Stimulated activated CD8-positive, alpha-beta memory T cell treated with anti-CD3 and anti-CD28 coated beads, Interleukin-7, amount 100 ng/mL, for 48 hours (primary cell): ENCODE data around the gene CEP170B.
"Not testable (repeated sequence)": the region's sequence is repeated elsewhere in the genome, so short reads cannot be mapped to it uniquely, and the experiment has no call there.

Experiments used
- DNase-seq, 2 donors: peaks; one replicate each; pipeline ENCODE4 v3.0.0-alpha.2; 2020; ENCODE audit warnings: low read depth in 1 of 2; ENCODE audit errors: extremely low read depth in 1 of 2

CEP170B gene

GRCh38 chr14:104877066-104877805, 12.2 kb downstream of the CEP170B start:
- no peak for DNase-seq

- DNase-seq = no peak
These were observed 12.9 kb downstream of the CEP170B start for GRCh38 chr14:104877806-104878550.

- no peak for DNase-seq
These were observed 13.5 kb downstream of the CEP170B start for GRCh38 chr14:104878582-104878981.

- DNase-seq = no peak
These were observed 14.3 kb downstream of the CEP170B start for GRCh38 chr14:104879201-104879982.

- DNase-seq = no peak
These were observed 15.0 kb downstream of the CEP170B start for GRCh38 chr14:104879983-104880565.

GRCh38 chr14:104880584-104881210, 15.6 kb downstream of the CEP170B start:
- DNase-seq = no peak

GRCh38 chr14:104881369-104881979, 16.4 kb downstream of the CEP170B start:
- no peak for DNase-seq

- DNase-seq = peak in 1 of 2 donors; percentile 18
These were observed 17.4 kb downstream of the CEP170B start for GRCh38 chr14:104882325-104882973.

GRCh38 chr14:104882991-104883660, 18.1 kb downstream of the CEP170B start:
- DNase-seq = no peak

- no peak for DNase-seq
These were observed 18.8 kb downstream of the CEP170B start for GRCh38 chr14:104883681-104884361.

- DNase-seq = not testable (repeated sequence)
These were observed 19.3 kb downstream of the CEP170B start for GRCh38 chr14:104884381-104884780.

GRCh38 chr14:104885031-104885972, 20.2 kb downstream of the CEP170B start:
- no peak for DNase-seq

GRCh38 chr14:104885973-104886689, 21.1 kb downstream of the CEP170B start:
- no peak for DNase-seq

- no peak for DNase-seq
These were observed 21.9 kb downstream of the CEP170B start for GRCh38 chr14:104886690-104887622.

GRCh38 chr14:104887623-104888488, 22.8 kb downstream of the CEP170B start:
- DNase-seq = no peak
